Activated naive CD4-positive, alpha-beta T cell treated with anti-CD3 and anti-CD28 coated beads, Interleukin-2, amount 50 U/mL, for 72 hours (primary cell): ENCODE measurements around the gene TLDC2. TPM values are rescaled to one million over a fixed set of nuclear protein-coding genes. Genes with fewer than 3 reads are reported as not detected.
A peak's percentile ranks its signal among the peaks of the same experiment; 100 is the strongest.
"Not testable (repeated sequence)": the region's sequence is repeated elsewhere in the genome, so short reads cannot be mapped to it uniquely, and the experiment has no call there.

Experiments
- ATAC-seq, 2 donors: fragments of 150-1000 bp; cut with Tn5 transposase; 2 replicates each; pipeline ENCODE4 v1.10.0; 2021; ENCODE audit warnings: mild to moderate bottlenecking in 2 of 2, moderate library complexity in 2 of 2
- DNase-seq, 2 donors: peaks; one replicate each; pipeline ENCODE4 v3.0.0; 2021 to 2022; ENCODE audit warnings: low spot score in 2 of 2
- H3K27ac Mint-ChIP-seq, 2 donors: one replicate each; pipeline ENCODE4 v1.8.0; 2022; ENCODE audit warnings: mild to moderate bottlenecking in 2 of 2, mixed read lengths in 2 of 2
- H3K36me3 Mint-ChIP-seq, 2 donors: one replicate each; pipeline ENCODE4 v1.8.0; 2022; ENCODE audit warnings: mixed read lengths in 2 of 2
- H3K9me3 Mint-ChIP-seq, 2 donors: one replicate each; pipeline ENCODE4 v1.8.0; 2022; ENCODE audit warnings: mixed read lengths in 2 of 2
- total RNA-seq, 2 donors: library from RNA; stranded (reverse); gene quantifications; one replicate each; pipeline ENCODE4 v1.2.3, GENCODE V29; 2022

Gene TLDC2
- total RNA-seq, 2 donors from 2014 or later = not detected

- DNase-seq (no peak), ATAC-seq (no peak)
- no peaks in the 10 kb centered on the region for H3K36me3 Mint-ChIP-seq
- H3K9me3 Mint-ChIP-seq = no peaks in the 10 kb centered on the region
- H3K27ac Mint-ChIP-seq = no peak overlapping the region
Observed at GRCh38 chr20:36883977-36884535, 8.1 kb downstream of the TLDC2 start.

- no peak overlapping the region for H3K27ac Mint-ChIP-seq
- no peaks in the 10 kb centered on the region for H3K9me3 Mint-ChIP-seq
- no peaks in the 10 kb centered on the region for H3K36me3 Mint-ChIP-seq
- ATAC-seq = no peak
- no peak for DNase-seq
Observed at GRCh38 chr20:36885356-36885755, 9.4 kb downstream of the TLDC2 start.

- ATAC-seq (peak; percentile 90 to 95), DNase-seq (peak; percentile 81 to 89)
- Mint-ChIP-seq H3K27ac (peak overlapping the region in 1 of 2 donors; percentile 13), H3K9me3 (no peaks in the 10 kb centered on the region), H3K36me3 (no peaks in the 10 kb centered on the region)
Observed at GRCh38 chr20:36886859-36887751, 11.2 kb downstream of the TLDC2 start.

- H3K36me3 Mint-ChIP-seq = no peaks in the 10 kb centered on the region
- no peaks in the 10 kb centered on the region for H3K9me3 Mint-ChIP-seq
- H3K27ac Mint-ChIP-seq = peak overlapping the region in 1 of 2 donors; percentile 13
- ATAC-seq = no peak
- DNase-seq = no peak
Observed at GRCh38 chr20:36887752-36888090, 11.8 kb downstream of the TLDC2 start.

- ATAC-seq = no peak
- Mint-ChIP-seq H3K27ac (no peak overlapping the region), H3K36me3 (no peaks in the 10 kb centered on the region), H3K9me3 (no peaks in the 10 kb centered on the region)
- DNase-seq = no peak
Observed at GRCh38 chr20:36888880-36889516, 13.1 kb downstream of the TLDC2 start.

- Mint-ChIP-seq H3K9me3 (no peaks in the 10 kb centered on the region), H3K36me3 (no peaks in the 10 kb centered on the region), H3K27ac (peak overlapping the region; percentile 24 to 94)
- DNase-seq (no peak), ATAC-seq (no peak)
Observed at GRCh38 chr20:36890586-36890985, 14.6 kb downstream of the TLDC2 start.

- DNase-seq = no peak
- Mint-ChIP-seq H3K9me3 (no peaks in the 10 kb centered on the region), H3K36me3 (no peaks in the 10 kb centered on the region), H3K27ac (peak overlapping the region; percentile 24 to 85)
- ATAC-seq = no peak
Observed at GRCh38 chr20:36891211-36891610, 15.3 kb downstream of the TLDC2 start.

- no peaks in the 10 kb centered on the region for H3K9me3 Mint-ChIP-seq
- H3K27ac Mint-ChIP-seq = peak overlapping the region; percentile 5 to 42
- ATAC-seq (no peak), DNase-seq (no peak)
- no peaks in the 10 kb centered on the region for H3K36me3 Mint-ChIP-seq
Observed at GRCh38 chr20:36893801-36894200, 17.9 kb downstream of the TLDC2 start.

- H3K27ac Mint-ChIP-seq = peak overlapping the region; percentile 70 to 71
- no peaks in the 10 kb centered on the region for H3K36me3 Mint-ChIP-seq
- DNase-seq (no peak), ATAC-seq (peak; percentile 80 to 94)
- no peaks in the 10 kb centered on the region for H3K9me3 Mint-ChIP-seq
Observed at GRCh38 chr20:36895036-36895435, 19.1 kb downstream of the TLDC2 start.

- DNase-seq (no peak), ATAC-seq (no peak)
- no peaks in the 10 kb centered on the region for H3K9me3 Mint-ChIP-seq
- peak overlapping the region; percentile 77 to 86 for H3K27ac Mint-ChIP-seq
- H3K36me3 Mint-ChIP-seq = peaks cover 0 to 33% of the 10 kb centered on the region in 2 donors
Observed at GRCh38 chr20:36904690-36905089, 28.8 kb downstream of the TLDC2 start.

GRCh38 chr20:36905566-36905965 is 29.6 kb downstream of the TLDC2 start:
- H3K9me3 Mint-ChIP-seq, DNase-seq, ATAC-seq: not testable (repeated sequence)
- Mint-ChIP-seq H3K36me3 (peaks cover 0 to 33% of the 10 kb centered on the region in 2 donors), H3K27ac (peak overlapping the region in 1 of 2 donors; percentile 88)

- H3K27ac Mint-ChIP-seq, H3K9me3 Mint-ChIP-seq, DNase-seq, ATAC-seq: not testable (repeated sequence)
- H3K36me3 Mint-ChIP-seq = peaks cover 0 to 33% of the 10 kb centered on the region in 2 donors
Observed at GRCh38 chr20:36906086-36906485, 30.1 kb downstream of the TLDC2 start.

GRCh38 chr20:36908603-36909002 is 32.7 kb downstream of the TLDC2 start:
- DNase-seq (no peak), ATAC-seq (no peak)
- H3K27ac Mint-ChIP-seq = no peak overlapping the region
- no peaks in the 10 kb centered on the region for H3K9me3 Mint-ChIP-seq
- H3K36me3 Mint-ChIP-seq = peaks cover 0 to 26% of the 10 kb centered on the region in 2 donors

GRCh38 chr20:36916199-36916598 is 40.3 kb downstream of the TLDC2 start:
- DNase-seq (no peak), ATAC-seq (no peak)
- Mint-ChIP-seq H3K27ac (no peak overlapping the region), H3K36me3 (peaks cover 0 to 16% of the 10 kb centered on the region in 2 donors), H3K9me3 (no peaks in the 10 kb centered on the region)

- peaks cover 0 to 12% of the 10 kb centered on the region in 2 donors for H3K36me3 Mint-ChIP-seq
- no peak overlapping the region for H3K27ac Mint-ChIP-seq
- DNase-seq = no peak
- H3K9me3 Mint-ChIP-seq = no peaks in the 10 kb centered on the region
- no peak for ATAC-seq
Observed at GRCh38 chr20:36917240-36917639, 41.3 kb downstream of the TLDC2 start.

GRCh38 chr20:36917943-36918342 is 42.0 kb downstream of the TLDC2 start:
- Mint-ChIP-seq H3K27ac (no peak overlapping the region), H3K36me3 (peaks cover 0 to 8% of the 10 kb centered on the region in 2 donors), H3K9me3 (no peaks in the 10 kb centered on the region)
- ATAC-seq (peak; percentile 43 to 83), DNase-seq (no peak)

- peak overlapping the region; percentile 15 to 54 for H3K27ac Mint-ChIP-seq
- no peaks in the 10 kb centered on the region for H3K36me3 Mint-ChIP-seq
- ATAC-seq (peak; percentile 58 to 68), DNase-seq (peak in 1 of 2 donors; percentile 49)
- no peaks in the 10 kb centered on the region for H3K9me3 Mint-ChIP-seq
Observed at GRCh38 chr20:36919715-36920333, 43.9 kb downstream of the TLDC2 start.
